GM13976 (cell line): Measurements from ENCODE around the gene AUTS2.

Experiments used
- DNase-seq: peaks from one replicate; pipeline ENCODE4 v3.0.0; 2012; ENCODE audit warnings: low spot score
- in situ Hi-C: fragments of 300-500 bp; cut with MboI; formaldehyde crosslinking; loops from one replicate; pipeline ENCODE4 v1.12.0; 2022; ENCODE audit warnings: low sequenced_read_pairs, mixed read lengths, inconsistent platforms; ENCODE audit not compliant: unreplicated experiment
- TF ChIP-seq, protein P1 (sequence below): IDR thresholded peaks from 2 replicates; pipeline ENCODE4 v1.5.1; 2012; ENCODE audit warnings: borderline replicate concordance, mild to moderate bottlenecking; ENCODE audit not compliant: insufficient read depth; ENCODE audit errors: extremely low read depth, missing control alignments, control extremely low read depth

Gene AUTS2

GRCh38 chr7:70353330-70353945 is 755.2 kb downstream of the AUTS2 start:
- DNase-seq: no peak
- in situ Hi-C loops: no loop called here
- TF ChIP-seq, protein P1, sequence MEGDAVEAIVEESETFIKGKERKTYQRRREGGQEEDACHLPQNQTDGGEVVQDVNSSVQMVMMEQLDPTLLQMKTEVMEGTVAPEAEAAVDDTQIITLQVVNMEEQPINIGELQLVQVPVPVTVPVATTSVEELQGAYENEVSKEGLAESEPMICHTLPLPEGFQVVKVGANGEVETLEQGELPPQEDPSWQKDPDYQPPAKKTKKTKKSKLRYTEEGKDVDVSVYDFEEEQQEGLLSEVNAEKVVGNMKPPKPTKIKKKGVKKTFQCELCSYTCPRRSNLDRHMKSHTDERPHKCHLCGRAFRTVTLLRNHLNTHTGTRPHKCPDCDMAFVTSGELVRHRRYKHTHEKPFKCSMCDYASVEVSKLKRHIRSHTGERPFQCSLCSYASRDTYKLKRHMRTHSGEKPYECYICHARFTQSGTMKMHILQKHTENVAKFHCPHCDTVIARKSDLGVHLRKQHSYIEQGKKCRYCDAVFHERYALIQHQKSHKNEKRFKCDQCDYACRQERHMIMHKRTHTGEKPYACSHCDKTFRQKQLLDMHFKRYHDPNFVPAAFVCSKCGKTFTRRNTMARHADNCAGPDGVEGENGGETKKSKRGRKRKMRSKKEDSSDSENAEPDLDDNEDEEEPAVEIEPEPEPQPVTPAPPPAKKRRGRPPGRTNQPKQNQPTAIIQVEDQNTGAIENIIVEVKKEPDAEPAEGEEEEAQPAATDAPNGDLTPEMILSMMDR: no peak

DNA sequence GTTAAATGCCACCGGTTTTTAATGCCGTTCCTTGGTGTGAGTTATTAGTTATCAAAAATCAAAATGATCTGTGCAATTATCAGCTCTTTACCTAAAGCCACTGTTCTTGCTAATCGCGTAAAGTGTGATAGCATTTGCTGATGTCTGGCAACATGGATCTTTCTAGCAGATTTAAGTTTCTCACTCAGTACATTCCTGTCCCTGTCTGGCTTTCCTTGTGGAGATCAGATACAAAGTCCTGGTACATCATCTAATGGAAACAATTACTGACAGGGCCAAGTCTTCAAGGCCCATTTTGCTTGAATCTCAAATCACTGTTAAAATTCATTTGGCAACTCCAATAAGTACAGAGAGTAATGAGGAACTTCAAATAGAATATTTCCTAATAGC is 755.7 kb downstream of the AUTS2 start:
- in situ Hi-C loops: no loop called here
- no peak for DNase-seq
- TF ChIP-seq, protein P1: no peak

GRCh38 chr7:70354409-70355169 is 756.3 kb downstream of the AUTS2 start:
- DNase-seq: no peak
- in situ Hi-C loops: no loop called here
- TF ChIP-seq, protein P1: no peak

GRCh38 chr7:70355198-70356020 is 757.1 kb downstream of the AUTS2 start:
- TF ChIP-seq, protein P1: no peak
- in situ Hi-C loops: no loop called here
- no peak for DNase-seq

DNA sequence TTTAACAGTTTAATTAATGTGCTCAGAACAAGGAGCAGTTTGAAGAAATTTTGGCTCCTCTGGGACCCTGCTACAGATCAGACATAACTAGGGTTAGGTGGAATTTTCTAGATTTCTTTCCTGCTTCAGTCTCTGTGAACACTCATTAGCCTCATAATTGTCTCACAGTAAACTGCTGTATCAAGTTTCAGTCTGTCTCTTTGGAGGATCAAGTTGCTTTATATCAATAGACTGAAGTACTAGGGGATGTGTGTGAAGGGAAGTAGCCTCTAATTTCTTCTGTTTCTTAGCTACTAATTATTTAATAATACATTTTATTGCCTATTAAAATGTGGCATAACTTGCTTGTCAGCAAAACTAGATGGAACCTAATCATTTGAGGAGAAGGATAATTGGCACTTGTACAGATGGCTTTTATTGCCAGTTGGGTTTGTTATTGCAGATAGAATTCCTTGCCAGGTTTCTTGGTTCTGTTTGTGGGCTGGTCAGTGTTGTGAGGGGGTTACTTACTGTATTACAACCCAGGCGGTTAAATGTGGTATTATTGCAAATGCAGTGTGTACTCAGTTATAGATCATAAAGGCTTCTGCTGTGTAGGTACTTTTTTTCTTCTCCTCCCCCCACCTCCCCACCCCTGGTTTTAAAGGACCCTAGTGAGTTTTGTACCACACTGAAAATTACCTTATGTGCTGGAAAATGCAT is 758.0 kb downstream of the AUTS2 start:
- DNase-seq: no peak
- in situ Hi-C loops: no loop called here
- TF ChIP-seq, protein P1: no peak

GRCh38 chr7:70356787-70357328 is 758.6 kb downstream of the AUTS2 start:
- TF ChIP-seq, protein P1: no peak
- DNase-seq: no peak
- in situ Hi-C loops: no loop called here
